Fibroblast of lung (primary cell): ENCODE results near the gene PRRC2B.

Experiments used
- EZH2 ChIP-seq: IDR thresholded peaks from 2 replicates; pipeline ENCODE4 v1.5.1; 2012; ENCODE audit warnings: low read length, control low read depth, mild to moderate bottlenecking; ENCODE audit errors: missing control alignments
- TF ChIP-seq, protein P1 (sequence below), 2 donors: IDR thresholded peaks in 1 of 2; conservative IDR thresholded peaks in 1 of 2; 1 replicate in 1 of 2; 2 replicates in 1 of 2; pipeline ENCODE4 v1.5.1; 2011 to 2012; ENCODE audit warnings: low read length in 2 of 2, control low read depth in 1 of 2, inconsistent platforms in 1 of 2, low read depth in 1 of 2, mild to moderate bottlenecking in 1 of 2

DNA sequence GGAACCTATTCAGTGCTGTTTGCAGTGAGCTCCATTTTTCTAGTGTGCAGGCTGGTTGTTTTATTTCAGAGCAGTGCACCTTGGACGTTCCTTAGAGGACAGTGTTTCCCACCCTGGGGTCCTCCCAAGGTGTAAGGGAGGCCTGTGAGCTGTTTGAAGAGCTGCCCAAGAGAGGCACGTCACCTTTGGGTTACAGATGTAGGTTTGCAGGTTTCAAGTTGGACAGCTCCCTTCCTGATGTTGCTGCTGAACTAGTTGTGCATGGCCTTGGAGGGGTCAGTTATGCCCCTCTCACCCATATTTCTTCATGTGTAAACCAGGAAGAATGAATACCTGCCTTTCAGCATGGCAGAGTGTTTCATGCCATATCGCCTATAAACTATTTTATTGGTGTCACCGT lies 74.1 kb downstream of the PRRC2B start:
- TF ChIP-seq, protein P1, sequence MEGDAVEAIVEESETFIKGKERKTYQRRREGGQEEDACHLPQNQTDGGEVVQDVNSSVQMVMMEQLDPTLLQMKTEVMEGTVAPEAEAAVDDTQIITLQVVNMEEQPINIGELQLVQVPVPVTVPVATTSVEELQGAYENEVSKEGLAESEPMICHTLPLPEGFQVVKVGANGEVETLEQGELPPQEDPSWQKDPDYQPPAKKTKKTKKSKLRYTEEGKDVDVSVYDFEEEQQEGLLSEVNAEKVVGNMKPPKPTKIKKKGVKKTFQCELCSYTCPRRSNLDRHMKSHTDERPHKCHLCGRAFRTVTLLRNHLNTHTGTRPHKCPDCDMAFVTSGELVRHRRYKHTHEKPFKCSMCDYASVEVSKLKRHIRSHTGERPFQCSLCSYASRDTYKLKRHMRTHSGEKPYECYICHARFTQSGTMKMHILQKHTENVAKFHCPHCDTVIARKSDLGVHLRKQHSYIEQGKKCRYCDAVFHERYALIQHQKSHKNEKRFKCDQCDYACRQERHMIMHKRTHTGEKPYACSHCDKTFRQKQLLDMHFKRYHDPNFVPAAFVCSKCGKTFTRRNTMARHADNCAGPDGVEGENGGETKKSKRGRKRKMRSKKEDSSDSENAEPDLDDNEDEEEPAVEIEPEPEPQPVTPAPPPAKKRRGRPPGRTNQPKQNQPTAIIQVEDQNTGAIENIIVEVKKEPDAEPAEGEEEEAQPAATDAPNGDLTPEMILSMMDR (conservative IDR thresholded peaks at IDR 0.05 in 1 of 2, IDR thresholded peaks at IDR 0.05 in 1 of 2; ENCODE audit: low read depth in 1 of 2, low read length in 2 of 2) = no peak
- no peak for TF ChIP-seq EZH2
